Umbilical cord (tissue), 2 donors: ENCODE results near the gene KCNQ4. TPM values are rescaled to one million over a fixed set of nuclear protein-coding genes. Genes with fewer than 3 reads are reported as not detected.

Experiments used
- DNase-seq: peaks from one replicate; pipeline ENCODE4 v3.0.0-alpha.2; 2015; ENCODE audit warnings: low spot score
- total RNA-seq: library from RNA; depleted of rRNA; stranded (reverse); fragments of >200 nt; gene quantifications from one replicate; pipeline ENCODE4 v1.2.3, GENCODE V29; 2014; ENCODE audit warnings: low replicate concordance; ENCODE audit not compliant: insufficient read depth

Gene KCNQ4
- total RNA-seq, 1 donor from 2014 or later: 3.4 TPM

DNA sequence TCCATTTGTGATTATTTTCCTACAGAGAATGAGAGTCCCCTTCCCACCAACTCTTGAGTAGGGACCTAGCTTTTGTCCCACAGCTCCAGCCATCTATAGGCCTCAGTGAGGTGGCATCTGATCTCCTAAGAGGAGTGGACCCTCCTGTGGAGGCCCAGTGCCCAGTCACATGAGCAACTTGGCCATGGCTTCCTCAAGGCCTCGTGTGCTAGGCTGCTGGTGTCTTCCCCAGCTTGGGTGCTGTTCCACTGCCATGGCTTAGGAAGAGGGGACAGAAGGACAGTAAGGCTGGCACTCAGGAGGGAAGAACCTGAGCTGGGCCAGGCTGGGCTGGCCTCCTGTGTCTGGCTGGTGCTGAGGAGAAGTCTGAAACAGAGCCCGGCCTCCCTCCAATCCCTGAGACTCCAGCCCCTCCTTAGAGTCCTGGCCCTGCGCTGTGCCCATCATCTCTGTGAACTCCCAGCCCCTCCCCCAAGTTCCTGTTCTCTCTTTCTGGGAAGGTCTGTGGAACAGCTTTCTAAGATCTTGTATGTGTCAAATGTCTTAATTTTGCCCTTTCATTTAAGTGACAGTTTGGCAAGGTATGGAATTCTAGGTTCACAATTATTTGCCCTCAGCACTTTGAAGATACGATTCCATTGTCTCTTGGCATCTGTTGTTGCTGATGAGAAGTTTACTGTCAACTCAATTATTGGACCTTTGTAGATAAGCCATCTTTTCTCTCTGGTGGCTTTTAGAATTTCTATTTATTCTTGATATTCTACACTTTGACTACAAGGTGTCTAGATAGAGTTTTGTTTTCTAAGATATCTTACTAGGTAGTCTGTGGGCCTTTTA is 7.1 kb upstream of the KCNQ4 start:
- DNase-seq: no peak

DNA sequence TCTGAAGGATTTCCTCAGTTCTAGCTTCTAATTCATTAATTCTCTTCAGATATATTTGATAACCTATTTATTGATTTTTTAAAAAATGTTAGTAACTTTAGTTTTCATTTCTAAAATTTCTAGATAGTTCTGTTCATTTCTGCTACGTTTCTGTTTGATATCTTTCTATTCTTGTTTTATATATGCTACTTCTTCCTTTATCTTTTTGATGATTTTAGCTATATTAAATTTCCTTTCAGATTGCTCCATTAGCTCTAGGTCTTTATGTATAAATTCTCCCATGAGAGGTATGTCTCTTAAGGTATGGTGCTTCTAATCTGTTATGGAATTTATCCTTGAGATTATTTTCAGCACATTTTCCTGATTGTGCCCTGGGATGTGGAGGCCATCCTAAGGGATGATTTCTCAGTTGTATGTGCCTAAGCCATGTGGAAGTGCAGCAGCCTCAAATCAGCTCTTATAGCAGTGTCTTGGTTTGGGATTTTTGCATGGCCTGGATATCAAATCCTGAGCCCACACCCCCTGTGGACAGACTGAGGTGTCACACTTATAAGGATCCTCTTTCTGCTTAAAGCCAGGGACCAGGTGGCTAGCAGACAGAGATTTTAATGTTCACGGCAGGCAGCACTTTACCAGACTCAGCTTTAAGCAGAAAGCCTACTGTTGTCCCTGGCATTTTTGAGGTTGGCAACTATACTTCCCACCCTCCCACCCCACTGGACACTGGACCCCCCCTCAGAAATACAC is 6.2 kb upstream of the KCNQ4 start:
- no peak for DNase-seq

DNA sequence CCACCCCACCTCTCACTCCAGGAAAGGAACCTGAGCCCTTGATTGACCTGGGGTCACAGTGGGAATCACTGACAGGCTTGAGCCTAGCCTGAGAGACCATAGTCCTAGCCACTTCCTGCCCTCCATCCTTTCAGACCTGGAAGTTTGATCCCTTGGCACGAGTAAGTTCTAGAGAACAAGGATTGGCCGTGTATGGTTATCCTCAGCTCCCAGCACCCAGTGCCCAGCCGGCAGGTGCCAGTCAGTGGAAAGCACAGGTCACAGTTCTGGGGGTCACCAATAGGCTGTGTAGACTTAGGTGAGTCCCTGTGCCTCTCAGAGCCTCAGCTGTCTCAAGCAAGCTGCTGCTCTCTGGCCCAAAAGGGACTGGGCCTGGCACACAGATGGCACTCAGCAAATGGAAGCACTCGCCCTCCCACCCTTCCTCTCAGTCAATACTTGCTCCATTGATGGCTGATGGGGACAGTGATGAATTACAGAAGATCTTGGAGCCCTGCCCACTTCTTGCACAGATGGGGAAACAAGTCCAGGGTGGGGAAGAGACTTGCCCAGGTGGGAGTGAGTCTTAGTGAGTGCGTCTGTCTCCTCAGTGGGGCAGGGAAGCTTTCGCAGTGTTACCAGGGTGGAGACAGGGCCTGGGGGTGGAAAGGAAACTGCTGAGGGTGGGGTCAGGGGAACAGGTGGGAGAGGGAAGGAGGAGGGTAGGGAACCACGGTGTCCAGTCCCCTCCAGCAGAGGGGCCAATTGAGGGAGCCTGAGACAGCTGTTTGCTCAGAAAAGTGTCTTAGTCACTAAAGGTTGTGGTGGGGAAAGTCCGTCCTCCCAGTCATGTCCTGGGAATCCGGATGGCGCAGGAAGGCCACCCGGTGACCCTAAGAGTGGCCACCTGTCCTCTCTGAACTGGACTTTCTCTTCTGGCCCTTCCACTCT is 2.6 kb upstream of the KCNQ4 start:
- no peak for DNase-seq

DNA sequence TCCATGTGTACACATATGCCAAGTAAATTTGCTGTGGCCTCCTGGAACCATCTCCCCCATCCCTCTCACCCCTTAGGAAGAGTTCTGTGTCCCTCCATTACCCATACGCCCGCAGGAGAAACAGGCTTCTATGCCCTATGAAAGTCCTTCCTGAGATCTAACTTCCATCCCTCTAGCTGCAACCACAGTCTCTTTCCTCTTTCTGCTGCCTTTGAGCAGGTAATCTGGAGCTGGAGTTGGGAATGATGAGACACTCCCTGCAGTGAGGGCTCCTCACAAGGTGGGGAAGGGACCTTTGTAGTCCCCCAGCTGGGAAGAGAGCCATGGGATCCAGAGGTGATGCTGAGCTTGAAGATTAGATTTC is 2.0 kb upstream of the KCNQ4 start:
- no peak for DNase-seq

DNA sequence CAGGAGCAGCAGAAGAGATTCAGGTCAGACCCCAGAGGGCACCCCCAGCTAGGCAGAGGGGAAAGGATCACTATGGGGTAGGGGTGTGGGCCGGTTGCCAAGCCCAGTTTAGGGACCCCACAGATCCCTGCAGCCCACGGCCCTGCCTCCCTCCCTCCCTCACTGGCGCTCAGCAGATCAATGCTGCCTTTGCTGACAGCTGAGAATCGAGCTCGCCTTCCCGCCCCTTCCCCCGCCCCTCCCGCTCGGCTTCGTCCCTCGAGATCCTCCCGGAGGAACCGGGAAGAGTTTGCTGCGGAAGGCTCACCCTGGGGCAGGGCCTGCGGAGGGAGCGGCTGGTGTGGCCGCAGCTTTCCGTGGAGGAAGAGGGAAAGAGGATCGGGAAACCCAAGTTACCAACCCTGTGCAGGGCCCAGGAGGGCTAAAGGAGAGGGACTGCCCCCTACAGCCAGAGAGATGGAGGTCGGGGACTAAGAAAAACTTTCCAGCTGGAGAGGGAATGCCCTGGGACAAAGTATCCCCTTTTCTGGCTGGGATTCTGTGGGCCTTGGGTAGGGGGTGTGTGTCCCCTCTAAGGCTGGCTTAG is 1.1 kb upstream of the KCNQ4 start:
- DNase-seq: no peak

DNA sequence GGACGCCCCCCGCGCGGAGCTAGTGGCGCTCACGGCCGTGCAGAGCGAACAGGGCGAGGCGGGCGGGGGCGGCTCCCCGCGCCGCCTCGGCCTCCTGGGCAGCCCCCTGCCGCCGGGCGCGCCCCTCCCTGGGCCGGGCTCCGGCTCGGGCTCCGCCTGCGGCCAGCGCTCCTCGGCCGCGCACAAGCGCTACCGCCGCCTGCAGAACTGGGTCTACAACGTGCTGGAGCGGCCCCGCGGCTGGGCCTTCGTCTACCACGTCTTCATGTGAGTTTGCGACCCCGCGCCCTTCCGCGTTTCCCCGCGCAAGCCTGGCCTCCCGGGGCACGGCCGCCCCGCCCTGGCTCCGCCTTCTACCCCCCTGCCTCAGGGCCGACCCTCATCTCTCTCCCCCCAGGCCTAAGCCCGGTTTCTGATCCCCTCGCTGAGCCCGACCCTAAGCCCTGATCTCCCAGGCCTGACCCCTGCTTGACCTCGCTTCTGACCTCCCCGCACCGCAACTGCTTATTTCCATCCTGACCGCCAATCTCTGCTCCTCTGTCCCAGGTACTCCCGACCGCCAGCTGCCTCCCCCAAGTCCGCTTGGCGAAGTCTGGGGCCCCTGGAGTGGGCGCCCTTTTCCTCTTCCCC is 669 bp downstream of the KCNQ4 start:
- DNase-seq: no peak

DNA sequence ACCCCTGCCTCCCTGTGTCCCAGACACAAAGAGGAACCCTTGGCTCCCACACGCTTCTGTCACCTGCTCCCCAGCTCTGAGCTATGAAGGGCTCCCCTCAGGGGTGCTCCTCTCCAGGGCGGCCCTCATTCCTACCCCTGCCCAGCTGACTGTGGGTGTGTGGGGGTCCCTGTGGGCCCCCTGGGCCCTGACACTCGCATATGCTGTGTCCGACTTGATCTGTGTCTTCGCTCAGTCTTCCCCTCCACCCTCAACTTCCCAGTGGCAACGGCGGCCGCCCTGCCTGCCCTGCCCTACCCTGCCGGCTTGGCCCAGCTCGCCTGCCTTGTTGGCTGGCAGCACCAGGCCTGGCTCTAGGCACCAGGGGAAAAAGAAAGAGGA is 1.2 kb downstream of the KCNQ4 start:
- DNase-seq: no peak

DNA sequence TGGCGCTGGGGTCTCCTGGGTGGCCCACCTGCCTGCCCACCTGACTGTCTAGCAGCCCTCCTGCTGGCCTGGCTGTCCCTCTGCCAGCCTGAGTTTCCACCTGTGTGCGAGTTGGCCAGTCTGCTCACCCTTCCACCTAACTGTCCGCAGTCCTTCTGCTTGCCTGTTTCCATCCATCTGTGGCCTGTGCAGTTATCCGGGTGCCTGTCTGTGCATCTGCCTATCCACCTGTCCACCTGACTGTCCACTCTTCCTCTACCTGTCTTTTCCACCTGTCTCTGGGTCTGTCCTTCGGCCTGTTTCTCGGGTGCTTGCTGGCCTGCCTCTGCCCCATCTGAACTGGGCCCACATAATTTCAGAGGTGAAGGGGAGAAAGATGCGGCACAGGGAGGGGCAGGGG is 1.9 kb downstream of the KCNQ4 start:
- no peak for DNase-seq

DNA sequence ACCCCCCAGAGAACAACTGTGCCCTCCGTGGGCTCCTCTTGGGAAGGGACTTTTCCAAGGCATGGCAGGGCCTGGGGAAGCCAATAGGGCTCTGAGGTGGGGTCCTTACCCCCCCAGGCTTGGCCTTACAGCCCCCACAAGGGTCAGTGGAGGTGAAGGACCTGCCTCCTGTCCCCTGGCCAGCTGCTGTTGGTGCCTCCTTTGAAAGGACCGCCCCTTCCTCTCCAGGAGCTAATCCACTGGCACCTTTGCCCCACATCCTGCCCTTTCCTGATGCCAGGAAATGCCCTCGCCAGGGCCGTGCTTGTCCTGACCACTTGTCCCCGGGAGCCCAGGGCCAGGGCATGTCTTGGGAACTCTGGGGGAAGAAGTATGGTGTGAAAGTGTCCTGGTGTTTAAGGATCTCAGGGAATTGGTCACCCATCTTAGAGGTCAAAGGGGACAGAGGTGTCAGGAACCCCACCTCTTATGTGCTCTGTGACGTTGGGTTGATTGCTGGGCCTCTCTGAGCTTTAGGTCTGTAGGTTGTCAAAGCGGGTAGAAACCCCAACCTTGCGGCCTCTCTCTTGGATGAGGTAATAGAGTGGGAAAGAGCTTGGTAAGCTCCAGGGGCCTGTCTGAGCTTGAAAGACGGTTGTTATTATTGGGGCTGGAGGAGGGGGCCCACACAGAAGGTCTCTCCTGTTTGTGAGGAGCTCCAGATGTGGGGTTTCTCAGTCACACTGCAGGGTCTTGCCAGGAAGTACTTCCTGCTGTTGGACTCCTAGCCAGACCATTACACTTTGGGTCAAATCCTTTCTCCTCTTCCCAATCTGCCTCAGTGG is 2.8 kb downstream of the KCNQ4 start:
- DNase-seq: no peak

DNA sequence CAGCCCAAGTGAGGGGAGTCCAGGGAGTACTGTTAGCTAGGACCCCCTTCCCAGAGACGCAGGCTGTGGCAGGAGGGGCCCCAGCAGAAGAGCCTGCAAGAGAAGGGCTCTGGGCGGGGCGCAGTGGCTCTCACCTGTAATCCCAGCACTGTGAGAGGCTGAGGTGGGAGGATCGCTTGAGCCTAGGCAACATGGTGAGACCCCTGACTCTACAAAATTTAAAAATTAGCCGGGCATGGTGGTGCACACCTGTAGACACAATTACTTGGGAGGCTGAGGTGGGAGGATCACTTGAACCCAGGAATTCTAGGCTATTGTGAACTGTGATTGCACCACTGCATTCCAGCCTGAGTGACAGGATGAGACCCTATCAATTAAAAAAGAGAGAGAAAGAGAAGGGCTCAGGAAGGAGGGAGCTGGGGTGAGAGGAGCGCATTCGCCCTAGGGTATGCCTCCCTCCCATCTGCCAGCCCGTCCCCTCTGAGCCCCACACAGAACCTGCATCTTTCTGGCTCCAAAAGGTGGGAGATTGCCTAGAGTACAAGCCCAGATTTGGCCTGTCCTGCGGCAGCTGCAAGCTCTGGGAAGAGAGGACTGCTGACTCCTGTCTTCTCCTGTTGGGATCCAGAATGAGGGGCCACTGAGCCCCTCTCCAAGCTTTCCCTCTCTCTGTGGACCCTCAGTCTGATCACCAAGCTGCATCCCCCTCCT is 3.6 kb downstream of the KCNQ4 start:
- no peak for DNase-seq

DNA sequence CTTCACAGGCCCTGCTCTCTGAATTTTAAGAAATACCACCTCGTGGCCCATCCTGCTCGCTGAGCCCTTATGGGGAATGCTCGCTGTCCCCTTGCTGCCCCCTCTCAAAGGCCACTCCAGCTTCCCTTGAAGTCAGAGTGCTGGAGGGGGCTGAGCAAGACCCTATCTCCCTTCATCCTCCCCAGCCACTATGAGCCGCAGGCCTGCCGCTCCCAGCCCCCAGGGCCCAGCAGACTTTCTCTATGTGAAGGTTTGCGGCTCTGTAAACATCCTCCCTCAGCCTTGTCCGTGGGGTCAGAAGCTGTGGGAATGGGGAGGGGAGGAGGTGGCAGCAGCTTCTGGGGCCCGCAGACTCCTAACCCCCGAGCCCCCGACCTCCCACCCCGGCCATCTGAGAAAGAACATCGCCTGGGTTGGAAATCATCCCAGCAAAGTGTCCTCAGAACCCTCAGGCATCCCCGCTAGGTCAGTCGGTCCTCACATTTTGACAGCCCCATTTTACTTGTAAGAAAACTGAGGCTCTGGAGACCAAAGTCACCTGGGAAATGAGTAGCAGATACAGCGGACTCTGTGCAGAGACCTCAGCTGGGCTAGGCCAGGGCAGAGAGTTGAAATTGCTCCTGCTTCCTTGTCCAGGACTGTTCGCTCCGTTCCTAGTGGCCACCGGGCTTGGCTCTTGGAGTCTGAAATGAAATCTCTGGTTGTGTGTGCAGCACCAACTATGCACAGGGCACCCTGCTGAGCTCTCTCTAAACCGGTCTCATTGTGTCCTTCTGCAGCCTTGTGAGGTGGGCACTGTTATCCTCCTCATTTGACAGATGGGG is 4.4 kb downstream of the KCNQ4 start:
- DNase-seq: no peak

DNA sequence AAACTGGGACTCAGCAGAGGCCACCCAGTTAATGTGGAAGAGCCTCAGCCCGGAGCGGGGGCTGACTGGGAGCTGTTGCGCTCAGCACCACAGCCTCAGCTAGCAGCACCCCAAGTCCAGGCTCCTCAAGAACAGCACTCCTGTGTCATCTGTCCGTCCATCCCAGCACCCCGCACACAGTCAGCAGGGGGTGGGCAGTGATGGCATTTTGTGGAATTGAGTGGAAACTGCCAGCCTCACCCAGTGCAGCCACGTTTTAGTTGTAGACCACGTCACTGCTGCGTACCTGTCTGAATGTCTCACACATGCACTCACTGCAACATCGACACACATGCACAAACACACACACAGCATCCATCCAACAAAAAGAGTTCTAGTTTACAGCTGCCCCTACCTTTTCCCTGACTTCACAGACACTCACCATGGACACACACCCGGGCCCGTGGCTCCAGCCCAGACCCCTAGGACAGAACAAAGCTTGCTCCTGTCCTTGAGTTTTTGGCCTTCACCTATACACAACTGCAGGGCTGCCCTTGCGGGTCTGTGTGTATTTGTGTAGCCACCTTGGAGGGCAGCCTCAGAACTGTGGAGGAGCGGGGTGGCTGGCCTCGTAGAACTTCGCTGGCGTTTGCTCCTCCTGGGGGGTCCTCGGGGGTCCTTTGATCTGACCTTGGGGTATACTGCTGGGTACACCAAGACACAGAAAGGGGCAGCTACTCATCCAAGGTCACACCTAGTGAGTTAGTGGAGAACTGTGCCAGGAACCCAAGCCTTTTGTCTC is 5.2 kb downstream of the KCNQ4 start:
- no peak for DNase-seq

DNA sequence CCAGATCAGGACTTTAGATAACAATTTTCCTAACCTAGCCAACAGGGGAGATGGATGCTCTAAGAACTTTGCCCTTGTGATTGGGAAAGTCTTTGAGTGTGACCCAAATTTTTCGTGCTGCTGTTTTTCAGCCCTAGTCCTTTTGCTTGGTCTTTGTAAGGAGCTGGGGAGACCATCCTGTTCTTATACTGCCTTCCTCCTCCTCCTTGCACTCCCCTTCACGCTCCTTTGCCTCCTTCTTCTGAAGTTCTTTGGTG is 5.7 kb downstream of the KCNQ4 start:
- DNase-seq: no peak

DNA sequence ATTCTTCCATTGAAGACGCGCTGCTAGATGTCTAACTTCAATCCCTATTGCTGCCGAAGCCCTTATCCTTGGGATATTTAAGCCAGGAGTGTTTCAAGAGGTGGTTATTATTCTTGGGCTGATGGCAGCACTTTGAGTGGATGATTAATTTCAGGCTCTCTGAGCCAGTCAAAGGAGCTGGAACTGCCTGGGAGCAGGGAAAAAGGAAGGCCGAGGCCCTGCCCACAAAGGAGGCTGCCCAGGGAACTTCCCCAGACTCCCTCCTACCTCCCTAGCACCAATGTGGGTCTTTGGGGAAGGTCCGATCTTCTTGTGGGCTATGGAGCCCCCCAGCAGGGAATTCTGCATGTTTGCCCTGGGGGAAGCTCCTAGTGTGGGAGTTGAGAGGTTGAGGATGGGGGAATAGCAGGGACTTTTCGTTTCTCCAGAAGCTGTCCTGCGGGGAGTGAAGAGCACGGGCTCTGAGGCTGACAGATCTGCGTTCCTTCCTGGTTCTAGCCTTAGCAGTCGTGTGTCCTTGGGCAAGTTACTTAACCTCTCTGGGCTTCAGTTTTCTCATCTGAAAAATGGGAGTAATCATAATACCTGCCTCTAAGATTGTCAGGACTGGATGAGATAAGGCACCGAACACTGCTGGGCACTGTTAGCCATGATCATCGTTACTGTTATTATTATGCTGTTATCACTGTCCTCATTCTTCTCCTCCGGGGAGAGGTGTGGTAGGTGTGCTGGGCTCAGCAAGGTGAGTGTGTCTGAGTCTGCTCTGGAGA is 6.3 kb downstream of the KCNQ4 start:
- no peak for DNase-seq

DNA sequence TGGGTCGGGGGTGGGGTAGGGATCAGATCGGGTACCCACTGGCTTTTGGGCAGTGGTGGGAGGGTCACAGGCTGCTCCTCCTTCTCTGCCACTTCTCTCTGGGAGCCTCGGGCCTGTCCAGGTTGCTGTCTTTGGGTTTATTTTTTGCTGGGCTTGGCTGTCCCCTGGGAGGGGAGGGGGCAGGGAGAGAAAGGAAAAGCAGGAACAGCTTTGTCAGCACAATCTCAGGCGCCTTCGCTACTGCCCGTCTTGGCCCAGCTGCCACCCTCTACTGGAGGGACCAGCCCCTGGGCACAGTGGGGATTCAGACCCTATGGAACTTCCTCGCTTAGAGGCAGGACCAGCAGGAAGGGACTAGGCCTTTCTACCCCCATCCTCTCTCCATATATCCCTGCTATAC is 8.4 kb downstream of the KCNQ4 start:
- no peak for DNase-seq

DNA sequence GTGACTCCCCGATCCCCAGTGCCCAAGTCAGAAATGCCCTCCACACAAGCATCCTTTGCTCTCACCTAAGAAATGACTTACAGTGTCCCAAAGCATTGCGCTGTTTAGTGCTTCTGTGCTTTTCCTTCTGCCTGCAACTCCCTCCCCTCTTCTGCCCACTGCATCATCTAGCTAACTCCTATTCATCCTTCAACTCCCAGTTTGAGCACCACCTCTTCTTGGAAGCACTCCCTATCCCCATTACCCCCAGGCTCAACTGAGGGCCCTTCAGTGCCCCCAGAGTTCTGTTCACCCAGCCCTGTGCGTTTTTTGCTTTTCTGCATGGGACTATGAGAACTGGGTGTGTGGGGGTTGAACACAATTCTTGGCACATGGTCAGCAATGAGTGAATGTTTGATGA is 10.0 kb downstream of the KCNQ4 start:
- no peak for DNase-seq

DNA sequence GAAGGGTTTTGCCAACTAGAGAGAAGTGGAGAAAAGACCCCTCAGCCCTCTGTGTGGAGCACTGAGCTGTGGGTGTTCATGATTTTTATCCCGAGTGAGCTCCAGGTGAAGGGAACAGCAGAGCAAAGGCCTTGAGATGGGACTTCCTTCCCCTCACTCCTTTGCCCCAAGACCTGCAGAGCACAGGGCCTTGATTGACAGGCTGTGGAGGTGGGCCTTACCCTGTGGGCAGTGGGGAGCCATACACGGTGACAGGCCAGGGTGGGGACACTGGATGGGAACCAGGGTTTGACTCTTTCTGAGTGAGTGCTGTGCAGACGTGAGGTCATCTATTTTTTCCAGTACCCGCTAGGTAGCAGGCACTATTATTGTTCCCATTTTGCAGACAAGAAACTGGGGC is 10.5 kb downstream of the KCNQ4 start:
- no peak for DNase-seq
